CD4-positive, alpha-beta T cell treated with Interleukin-15 for 1 hour (primary cell): ENCODE data around the gene RAPGEF4.
"Not testable (repeated sequence)": the region's sequence is repeated elsewhere in the genome, so short reads cannot be mapped to it uniquely, and the experiment has no call there.

Experiments
- DNase-seq: peaks from one replicate; pipeline ENCODE4 v3.0.0-alpha.2; 2020

The RAPGEF4 gene

GRCh38 chr2:172777431-172777830 lies 41.8 kb downstream of the RAPGEF4 start:
- DNase-seq, result no peak

GRCh38 chr2:172782506-172783164 lies 47.0 kb downstream of the RAPGEF4 start:
- no peak for DNase-seq

GRCh38 chr2:172783165-172783898 lies 47.7 kb downstream of the RAPGEF4 start:
- DNase-seq, result no peak

GRCh38 chr2:172788871-172789270 lies 53.2 kb downstream of the RAPGEF4 start:
- no peak for DNase-seq

- DNase-seq, result no peak
Measured at GRCh38 chr2:172790404-172790803, 54.8 kb downstream of the RAPGEF4 start.

GRCh38 chr2:172791953-172792352 lies 56.3 kb downstream of the RAPGEF4 start:
- DNase-seq, result no peak

GRCh38 chr2:172792711-172793110 lies 57.1 kb downstream of the RAPGEF4 start:
- DNase-seq, result no peak

- DNase-seq, result not testable (repeated sequence)
Measured at GRCh38 chr2:172803308-172803707, 67.7 kb downstream of the RAPGEF4 start.

- no peak for DNase-seq
Measured at GRCh38 chr2:172804423-172804822, 68.8 kb downstream of the RAPGEF4 start.

- no peak for DNase-seq
Measured at GRCh38 chr2:172806493-172806892, 70.8 kb downstream of the RAPGEF4 start.

- no peak for DNase-seq
Measured at GRCh38 chr2:172806996-172807395, 71.4 kb downstream of the RAPGEF4 start.

GRCh38 chr2:172808156-172808555 lies 72.5 kb downstream of the RAPGEF4 start:
- DNase-seq, result no peak

GRCh38 chr2:172811027-172811426 lies 75.4 kb downstream of the RAPGEF4 start:
- no peak for DNase-seq

- DNase-seq, result no peak
Measured at GRCh38 chr2:172812158-172812744, 76.6 kb downstream of the RAPGEF4 start.

- DNase-seq, result no peak
Measured at GRCh38 chr2:172813314-172813888, 77.8 kb downstream of the RAPGEF4 start.

GRCh38 chr2:172817411-172817810 lies 81.8 kb downstream of the RAPGEF4 start:
- DNase-seq, result no peak

GRCh38 chr2:172819943-172820342 lies 84.3 kb downstream of the RAPGEF4 start:
- no peak for DNase-seq

GRCh38 chr2:172821370-172822338 lies 86.0 kb downstream of the RAPGEF4 start:
- DNase-seq, result no peak

- no peak for DNase-seq
Measured at GRCh38 chr2:172822585-172822984, 86.9 kb downstream of the RAPGEF4 start.

- no peak for DNase-seq
Measured at GRCh38 chr2:172823261-172823850, 87.7 kb downstream of the RAPGEF4 start.

GRCh38 chr2:172826522-172826921 lies 90.9 kb downstream of the RAPGEF4 start:
- no peak for DNase-seq

- DNase-seq, result no peak
Measured at GRCh38 chr2:172829229-172829628, 93.6 kb downstream of the RAPGEF4 start.
